ENCODE data around the gene SLC35B1. TPM values are rescaled to one million over a fixed set of nuclear protein-coding genes. Genes with fewer than 3 reads are reported as not detected.

The SLC35B1 gene
- total and polyA plus RNA-seq, 2 of the 4 experiments (the other 2 are of a cell fraction): 66.4 to 86.2 TPM

DNA sequence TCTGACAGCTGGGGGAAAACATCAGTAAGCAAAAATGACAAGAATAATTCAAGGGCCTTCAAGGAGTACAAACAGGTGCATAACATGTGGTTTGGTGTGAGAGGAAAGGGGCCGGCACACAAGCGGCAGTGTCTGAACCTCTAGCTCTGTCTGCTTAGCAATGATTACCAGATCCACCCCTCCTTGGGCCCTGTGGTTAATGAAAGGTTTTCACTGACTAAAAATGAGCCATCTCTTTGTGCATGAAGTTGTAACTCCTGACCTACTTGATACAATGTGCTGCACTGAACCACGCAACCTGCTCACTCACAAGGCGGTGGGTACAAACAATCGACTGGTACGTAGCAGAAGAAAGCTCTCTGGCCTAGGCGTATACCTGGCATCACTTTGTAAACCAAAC is 41.0 kb upstream of the SLC35B1 start:
- H2BK15ac ChIP-seq (ENCODE audit: low read depth, low read length): no peak overlapping the region
- H3K56ac ChIP-seq (ENCODE audit: extremely low read depth, insufficient read depth, low read length): no peak overlapping the region
- no peak overlapping the region for H3K23ac ChIP-seq (ENCODE audit: low read depth, low read length)
- no peak overlapping the region for H2BK120ac ChIP-seq (ENCODE audit: low read depth, low read length)
- no CpG with 5 or more reads among the region's 7 CpGs for WGBS, 2 experiments (ENCODE audit: extremely low coverage in 2 of 2, insufficient read length in 1 of 2)
- ChIA-PET CTCF (no interaction called here), POLR2A (ENCODE audit: unreplicated experiment) (no interaction called here)
- no peaks in the 10 kb centered on the region for H3K36me3 ChIP-seq (ENCODE audit: control insufficient read depth, insufficient read depth, low read length)
- peaks cover 1% of the 10 kb centered on the region; the same call in 1 of the 2 replicates for H3K27me3 ChIP-seq (ENCODE audit: control insufficient read depth, insufficient read depth, low read length)
- H2AK9ac ChIP-seq (replicated peaks; ENCODE audit: low read depth, low read length, poor library complexity): no peak overlapping the region
- H3K79me1 ChIP-seq (ENCODE audit: low read depth in 1 of 2, low read length in 2 of 2): no peaks in the 10 kb centered on the region
- no peaks in the 10 kb centered on the region for H3K9me3 ChIP-seq (ENCODE audit: control insufficient read depth, insufficient read depth, low read length)
- no peak overlapping the region for H3K4ac ChIP-seq (ENCODE audit: low read depth, low read length)
- TF ChIP-seq RFX5 (IDR thresholded peaks at IDR 0.05; ENCODE audit: low read depth, low read length): no peak
- TF ChIP-seq SMC3 (IDR thresholded peaks at IDR 0.05; ENCODE audit: low read depth, low read length): no peak
- TF ChIP-seq, protein P1, sequence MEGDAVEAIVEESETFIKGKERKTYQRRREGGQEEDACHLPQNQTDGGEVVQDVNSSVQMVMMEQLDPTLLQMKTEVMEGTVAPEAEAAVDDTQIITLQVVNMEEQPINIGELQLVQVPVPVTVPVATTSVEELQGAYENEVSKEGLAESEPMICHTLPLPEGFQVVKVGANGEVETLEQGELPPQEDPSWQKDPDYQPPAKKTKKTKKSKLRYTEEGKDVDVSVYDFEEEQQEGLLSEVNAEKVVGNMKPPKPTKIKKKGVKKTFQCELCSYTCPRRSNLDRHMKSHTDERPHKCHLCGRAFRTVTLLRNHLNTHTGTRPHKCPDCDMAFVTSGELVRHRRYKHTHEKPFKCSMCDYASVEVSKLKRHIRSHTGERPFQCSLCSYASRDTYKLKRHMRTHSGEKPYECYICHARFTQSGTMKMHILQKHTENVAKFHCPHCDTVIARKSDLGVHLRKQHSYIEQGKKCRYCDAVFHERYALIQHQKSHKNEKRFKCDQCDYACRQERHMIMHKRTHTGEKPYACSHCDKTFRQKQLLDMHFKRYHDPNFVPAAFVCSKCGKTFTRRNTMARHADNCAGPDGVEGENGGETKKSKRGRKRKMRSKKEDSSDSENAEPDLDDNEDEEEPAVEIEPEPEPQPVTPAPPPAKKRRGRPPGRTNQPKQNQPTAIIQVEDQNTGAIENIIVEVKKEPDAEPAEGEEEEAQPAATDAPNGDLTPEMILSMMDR (conservative IDR thresholded peaks at IDR 0.05; ENCODE audit: low read depth, low read length): no peak
- no peak for TF ChIP-seq RAD21 (IDR thresholded peaks at IDR 0.05; ENCODE audit: low read length)
- TF ChIP-seq FOS (IDR thresholded peaks at IDR 0.05; ENCODE audit: low read depth, low read length): no peak
- TF ChIP-seq, protein P2, sequence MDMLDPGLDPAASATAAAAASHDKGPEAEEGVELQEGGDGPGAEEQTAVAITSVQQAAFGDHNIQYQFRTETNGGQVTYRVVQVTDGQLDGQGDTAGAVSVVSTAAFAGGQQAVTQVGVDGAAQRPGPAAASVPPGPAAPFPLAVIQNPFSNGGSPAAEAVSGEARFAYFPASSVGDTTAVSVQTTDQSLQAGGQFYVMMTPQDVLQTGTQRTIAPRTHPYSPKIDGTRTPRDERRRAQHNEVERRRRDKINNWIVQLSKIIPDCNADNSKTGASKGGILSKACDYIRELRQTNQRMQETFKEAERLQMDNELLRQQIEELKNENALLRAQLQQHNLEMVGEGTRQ (IDR thresholded peaks at IDR 0.05; ENCODE audit: low read depth, low read length): no peak
- TF ChIP-seq NFE2L2 (IDR thresholded peaks at IDR 0.05; ENCODE audit: low read depth, low read length): no peak
- no peak for TF ChIP-seq MAFK (IDR thresholded peaks at IDR 0.05; ENCODE audit: low read depth, low read length)
- no peak for TF ChIP-seq RCOR1 (IDR thresholded peaks at IDR 0.05; ENCODE audit: insufficient replicate concordance, low read length)
- in situ Hi-C loops (cut with MboI; ENCODE audit: low sequenced_read_pairs) (no loop called here), intact Hi-C loops (cut with micrococcal nuclease) (no loop called here), dilution Hi-C loops (cut with HindIII; ENCODE audit: low sequenced_read_pairs, unreplicated experiment) (no loop called here)
- no peak overlapping the region for H2BK5ac ChIP-seq (ENCODE audit: low read depth, low read length, poor library complexity, severe bottlenecking)
- no peaks in the 10 kb centered on the region for H3K4me1 ChIP-seq (ENCODE audit: control insufficient read depth, insufficient read depth, low read length)
- no peak for ATAC-seq (ENCODE audit: low read depth)
- H3K9me1 ChIP-seq (ENCODE audit: insufficient read depth, low read length): 0 out of 2 replicates have a peak, but pooled peaks cover 3% of the 10 kb centered on the region
- no peak overlapping the region for H3K4me3 ChIP-seq (ENCODE audit: insufficient read depth, low read depth, low read length)
- H4K20me1 ChIP-seq (ENCODE audit: insufficient read depth, low read length): no peaks in the 10 kb centered on the region
- BruUV-seq (replicated peaks): no TSS peak
- no peak overlapping the region for H3K18ac ChIP-seq (ENCODE audit: low read depth, low read length)
- no peak overlapping the region for H2AK5ac ChIP-seq (ENCODE audit: low read depth, low read length)
- H3K4me2 ChIP-seq (ENCODE audit: low read depth, low read length): no peak overlapping the region
- no peak overlapping the region for H3K9ac ChIP-seq (ENCODE audit: low read depth, low read length)
- H2BK20ac ChIP-seq (ENCODE audit: low read depth, low read length): no peak overlapping the region
- no peak overlapping the region for H4K5ac ChIP-seq (ENCODE audit: low read depth, low read length)
- H2AFZ ChIP-seq (replicated peaks; ENCODE audit: low read length, poor library complexity): no peak overlapping the region
- no peak overlapping the region for H3K27ac ChIP-seq (ENCODE audit: insufficient read depth, low read length)
- no peak overlapping the region for H4K8ac ChIP-seq (ENCODE audit: low read depth in 2 of 2, low read length in 2 of 2)
- DNase-seq: no peak
- no peak overlapping the region for H3K14ac ChIP-seq (replicated peaks; ENCODE audit: low read depth, low read length)
- H4K91ac ChIP-seq (ENCODE audit: insufficient read depth, low read depth, low read length): no peak overlapping the region
